ENCODE results near the gene ZGRF1. TPM values are rescaled to one million over a fixed set of nuclear protein-coding genes. Genes with fewer than 3 reads are reported as not detected.

The ZGRF1 gene
- total RNA-seq, 4 donors from 2014 or later: 4.0 to 9.0 (median 4.6) TPM

- no peaks in the 10 kb centered on the region for H3K4me1 ChIP-seq
- no peak overlapping the region for H3K27ac ChIP-seq
- H3K36me3 ChIP-seq: no peaks in the 10 kb centered on the region
- intact Hi-C loops (cut with DNase I): no loop called here
- no peak for TF ChIP-seq POLR2A (IDR thresholded peaks at IDR 0.05)
- TF ChIP-seq CTCF (IDR thresholded peaks at IDR 0.05): no peak
- no peak overlapping the region for H3K4me3 ChIP-seq
- no peak for DNase-seq
- no peaks in the 10 kb centered on the region for H3K27me3 ChIP-seq
- no peaks in the 10 kb centered on the region for H3K9me3 ChIP-seq
These were observed 47.5 kb downstream of the ZGRF1 start for GRCh38 chr4:112589206-112589605.

- TF ChIP-seq POLR2A (IDR thresholded peaks at IDR 0.05) (no peak), CTCF (IDR thresholded peaks at IDR 0.05) (no peak)
- no peaks in the 10 kb centered on the region for H3K9me3 ChIP-seq
- H3K27ac ChIP-seq: no peak overlapping the region
- H3K27me3 ChIP-seq: no peaks in the 10 kb centered on the region
- intact Hi-C loops (cut with DNase I): no loop called here
- no peak for DNase-seq
- H3K4me3 ChIP-seq: no peak overlapping the region
- no peaks in the 10 kb centered on the region for H3K4me1 ChIP-seq
- 100% methylated on average over 2 of the region's 2 CpGs for WGBS, 2 donors
- peaks cover 0 to 19% (median 0%) of the 10 kb centered on the region in 3 donors for H3K36me3 ChIP-seq
These were observed 50.6 kb downstream of the ZGRF1 start for GRCh38 chr4:112585977-112586736.

- Histone ChIP-seq H3K27ac (no peak overlapping the region), H3K9me3 (no peaks in the 10 kb centered on the region), H3K4me3 (no peak overlapping the region), H3K36me3 (no peaks in the 10 kb centered on the region), H3K27me3 (no peaks in the 10 kb centered on the region), H3K4me1 (no peaks in the 10 kb centered on the region)
- DNase-seq: no peak
- no peak for TF ChIP-seq CTCF (IDR thresholded peaks at IDR 0.05)
- TF ChIP-seq POLR2A (IDR thresholded peaks at IDR 0.05): no peak
- WGBS, 2 donors: 94 to 99% methylated on average over 5 of the region's 5 CpGs
- intact Hi-C loops (cut with DNase I): no loop called here
These were observed 69.2 kb downstream of the ZGRF1 start for GRCh38 chr4:112567536-112567935.

- intact Hi-C loops (cut with DNase I): no loop called here
- TF ChIP-seq CTCF (IDR thresholded peaks at IDR 0.05): no peak
- no peak for TF ChIP-seq POLR2A (IDR thresholded peaks at IDR 0.05)
- H3K4me3 ChIP-seq: no peak overlapping the region
- no peak overlapping the region for H3K27ac ChIP-seq
- WGBS, 2 donors: 95 to 99% methylated on average over 25 of the region's 25 CpGs
- H3K9me3 ChIP-seq: no peaks in the 10 kb centered on the region
- no peak for DNase-seq
- no peaks in the 10 kb centered on the region for H3K4me1 ChIP-seq
- no peaks in the 10 kb centered on the region for H3K36me3 ChIP-seq
- no peaks in the 10 kb centered on the region for H3K27me3 ChIP-seq
These were observed 71.9 kb downstream of the ZGRF1 start for GRCh38 chr4:112564706-112565270.

- Histone ChIP-seq H3K9me3 (no peaks in the 10 kb centered on the region), H3K36me3 (no peaks in the 10 kb centered on the region), H3K4me1 (no peaks in the 10 kb centered on the region), H3K27ac (no peak overlapping the region), H3K27me3 (no peaks in the 10 kb centered on the region), H3K4me3 (no peak overlapping the region)
- intact Hi-C loops (cut with DNase I): no loop called here
- TF ChIP-seq POLR2A (IDR thresholded peaks at IDR 0.05) (no peak), CTCF (IDR thresholded peaks at IDR 0.05) (no peak)
- DNase-seq: no peak
- 37 to 68% methylated on average over 4 of the region's 4 CpGs for WGBS, 2 donors
These were observed 73.1 kb downstream of the ZGRF1 start for GRCh38 chr4:112563431-112564200.

Measured in esophagus squamous epithelium (tissue), 5 donors.